NCI-H2227 (cell line): Measurements from ENCODE around the gene PACRG.

ENCODE experiments used
- DNase-seq: peaks from one replicate; lab custom pipeline; 2025; ENCODE audit not compliant: unreplicated experiment; lab: John Stamatoyannopoulos, UW

The PACRG gene

DNA sequence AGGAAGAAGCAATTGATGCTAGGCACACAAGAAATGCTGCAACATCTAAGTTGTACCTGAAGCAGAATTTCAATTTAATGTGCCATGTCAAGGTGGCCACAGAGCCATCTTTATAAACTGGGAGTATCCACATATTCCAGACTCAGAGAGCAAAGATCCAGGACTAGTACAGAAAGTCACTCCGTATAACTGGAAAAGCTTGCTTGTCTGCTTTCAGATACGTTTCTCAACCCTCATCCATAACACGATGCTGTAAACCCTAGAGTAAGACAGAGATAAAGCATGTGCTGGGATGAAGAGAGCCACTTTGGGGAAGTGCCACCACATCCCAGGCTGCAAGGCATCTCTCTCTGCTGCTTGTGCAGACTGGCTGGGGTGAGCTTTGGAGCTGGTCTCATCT is 134.7 kb downstream of the PACRG start:
- no peak for DNase-seq

DNA sequence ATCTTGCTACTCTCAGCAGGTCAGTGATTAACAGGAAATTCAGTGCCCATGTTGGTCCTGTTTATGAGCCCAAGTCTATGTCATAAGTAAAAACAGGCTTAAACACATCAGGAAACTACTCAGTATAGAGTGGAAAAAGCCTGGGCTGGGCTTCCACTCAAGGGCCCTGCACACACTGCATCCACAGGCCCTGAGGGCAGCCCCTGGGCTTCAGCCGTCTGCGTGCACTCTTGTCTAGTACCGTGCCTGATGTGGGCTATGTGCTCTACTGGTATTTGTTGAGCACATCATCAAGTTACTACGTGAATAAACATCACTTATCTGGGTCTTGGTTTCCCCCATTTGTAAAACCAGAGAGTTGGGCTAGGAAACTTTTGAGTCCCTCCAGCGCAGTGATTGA is 135.2 kb downstream of the PACRG start:
- no peak for DNase-seq

DNA sequence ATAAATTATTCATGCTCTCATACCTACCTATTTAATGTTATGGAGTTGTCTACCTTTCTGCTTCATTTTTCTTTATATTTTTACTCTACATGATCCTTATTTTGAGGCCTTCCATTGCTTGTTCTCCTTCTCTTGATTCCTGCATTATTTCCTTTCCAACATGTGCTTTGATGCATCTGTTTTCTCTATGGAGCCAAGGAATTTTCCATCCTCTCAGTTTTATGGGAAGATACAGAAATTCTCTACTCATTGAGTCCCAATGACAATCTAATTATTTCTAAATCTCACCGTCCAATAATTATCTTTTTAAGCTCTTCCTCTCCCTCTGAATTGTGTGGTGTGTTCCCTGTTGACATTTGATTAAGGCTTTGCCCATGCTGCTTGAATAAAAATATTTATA is 136.0 kb downstream of the PACRG start:
- DNase-seq: no peak

DNA sequence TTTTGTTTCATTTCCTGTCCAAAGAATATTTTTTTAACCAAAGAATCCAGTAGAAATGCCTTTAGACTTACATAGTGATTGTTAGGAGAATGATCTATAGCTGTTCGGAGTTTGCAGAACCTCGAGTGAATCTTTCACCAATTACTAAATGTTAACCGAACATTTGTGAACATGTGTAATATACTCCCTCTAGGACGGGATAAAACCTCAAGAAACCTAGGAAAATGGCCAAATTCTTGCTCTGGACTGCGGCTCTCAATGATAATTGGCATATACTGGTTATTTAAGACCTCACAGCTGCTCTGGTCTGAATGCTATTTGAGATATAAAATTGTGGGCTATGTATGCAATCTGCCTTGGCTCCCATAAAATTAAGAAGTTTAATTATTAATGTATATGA is 137.1 kb downstream of the PACRG start:
- no peak for DNase-seq

DNA sequence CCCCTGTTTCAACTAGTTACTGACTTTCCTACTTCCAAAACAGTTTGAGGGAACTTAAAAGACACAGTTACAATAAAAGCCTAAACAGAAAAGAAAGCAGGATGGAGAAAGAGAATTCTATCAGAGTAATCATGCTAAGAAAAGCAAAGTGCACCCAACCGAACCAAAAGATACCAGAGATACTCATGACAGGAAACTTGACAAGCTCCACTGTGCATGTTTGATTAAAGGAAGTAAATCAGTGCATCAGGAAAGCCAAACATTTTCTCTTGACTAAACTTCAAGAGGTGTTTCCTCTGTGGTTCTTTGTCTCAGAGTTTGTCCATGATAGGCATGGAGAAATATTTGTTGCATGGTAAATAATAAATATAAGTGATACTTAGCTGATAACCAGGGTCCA is 138.9 kb downstream of the PACRG start:
- no peak for DNase-seq

DNA sequence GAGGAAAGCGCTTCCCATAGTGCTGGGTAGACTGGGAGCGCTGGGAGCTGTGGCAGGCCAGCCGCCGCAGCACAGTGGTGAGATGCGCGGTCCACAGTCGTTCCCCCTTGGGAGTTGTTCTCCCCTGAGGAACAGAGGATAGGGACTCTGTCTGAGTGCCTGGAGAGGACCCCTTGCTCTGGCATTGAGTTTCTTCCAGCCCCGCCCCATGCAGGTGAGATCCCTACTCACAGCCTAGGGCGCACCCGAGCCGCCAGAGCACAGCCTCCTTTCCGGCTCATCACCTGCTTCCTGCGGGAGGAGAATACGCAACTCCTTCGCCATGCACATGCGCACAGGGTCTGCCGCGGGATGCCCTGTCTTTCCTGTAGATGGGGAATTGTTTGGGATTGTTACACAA is 140.6 kb downstream of the PACRG start:
- no peak for DNase-seq

DNA sequence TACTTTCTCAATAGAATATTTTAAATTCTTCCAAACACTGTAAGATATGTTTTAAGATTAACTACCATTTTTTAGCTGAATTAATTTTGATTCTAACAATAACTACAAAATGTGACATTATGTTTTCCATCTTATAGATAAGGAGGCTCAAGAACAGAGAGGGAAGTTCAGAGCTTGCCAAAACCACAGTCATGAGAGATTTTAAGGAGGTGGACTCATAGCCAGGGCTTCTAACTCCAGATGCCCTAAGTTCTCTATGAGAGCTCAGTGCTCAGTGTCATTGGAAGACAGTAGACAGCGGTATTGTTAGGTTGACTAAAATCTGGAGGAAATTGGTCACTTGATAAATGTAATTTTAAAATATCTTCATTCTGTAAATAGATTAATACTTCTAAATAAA is 144.2 kb downstream of the PACRG start:
- no peak for DNase-seq

DNA sequence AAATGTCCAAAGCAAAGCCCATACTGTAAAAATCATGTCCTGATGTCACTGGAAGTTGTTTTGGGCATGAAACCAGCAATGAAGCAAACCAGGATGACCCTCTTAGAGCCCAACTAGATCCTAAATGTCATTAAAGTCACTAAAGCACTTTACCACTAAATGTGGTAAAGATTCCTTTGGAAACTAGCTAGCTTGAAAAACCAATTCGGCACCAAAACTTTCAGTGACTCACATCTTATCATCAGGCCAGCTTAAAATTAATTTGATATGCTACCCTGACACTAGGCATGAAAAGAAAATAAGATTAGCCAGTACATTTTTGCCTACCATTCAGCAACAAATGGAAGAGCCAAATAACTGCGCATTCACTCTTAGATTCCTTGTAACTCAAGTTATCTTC is 145.8 kb downstream of the PACRG start:
- no peak for DNase-seq

DNA sequence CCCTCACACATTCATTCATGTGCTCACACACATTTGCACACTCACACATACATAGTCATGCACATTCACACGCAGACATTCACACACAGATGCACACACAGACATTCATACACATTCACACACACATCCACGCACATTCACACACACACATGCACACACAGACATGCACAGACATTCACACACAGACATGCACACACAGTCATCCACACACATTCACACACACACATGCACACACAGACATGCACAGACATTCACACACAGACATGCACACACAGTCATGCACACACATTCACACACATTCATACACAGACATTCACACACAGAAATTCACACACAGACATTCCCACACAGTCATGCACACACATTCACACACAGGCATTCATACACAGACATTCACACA is 147.3 kb downstream of the PACRG start:
- DNase-seq: no peak

DNA sequence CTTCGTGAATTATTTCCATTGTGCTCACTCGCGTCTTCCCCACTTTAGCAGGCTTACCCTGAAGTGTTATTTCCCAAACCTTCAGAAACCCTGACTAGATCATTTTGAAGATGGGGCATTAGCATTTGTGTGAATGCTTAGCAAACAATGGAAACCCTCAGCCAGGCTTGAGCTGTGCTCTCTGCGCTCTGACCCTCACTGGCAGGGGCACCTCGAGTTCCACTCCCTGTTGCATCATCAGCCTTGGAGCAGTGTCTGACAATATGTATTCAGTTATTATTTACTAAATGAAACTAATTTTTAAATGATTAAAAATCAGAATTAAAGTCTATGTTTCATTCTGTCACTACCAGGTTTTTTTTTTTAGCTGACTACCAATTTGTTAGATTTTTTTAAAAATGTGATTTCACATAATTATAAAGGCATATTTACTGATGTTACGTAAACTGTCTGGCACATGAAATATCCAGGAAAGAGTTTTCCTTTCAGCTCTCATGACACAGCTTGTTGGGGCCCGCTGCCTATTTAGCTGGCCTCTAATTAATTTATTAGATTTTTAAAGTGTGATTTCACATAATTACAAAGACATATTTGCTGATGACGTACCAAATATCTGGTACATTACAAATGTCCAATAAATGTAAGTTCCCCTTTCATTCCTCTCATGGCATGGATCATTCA is 155.2 kb downstream of the PACRG start:
- no peak for DNase-seq

DNA sequence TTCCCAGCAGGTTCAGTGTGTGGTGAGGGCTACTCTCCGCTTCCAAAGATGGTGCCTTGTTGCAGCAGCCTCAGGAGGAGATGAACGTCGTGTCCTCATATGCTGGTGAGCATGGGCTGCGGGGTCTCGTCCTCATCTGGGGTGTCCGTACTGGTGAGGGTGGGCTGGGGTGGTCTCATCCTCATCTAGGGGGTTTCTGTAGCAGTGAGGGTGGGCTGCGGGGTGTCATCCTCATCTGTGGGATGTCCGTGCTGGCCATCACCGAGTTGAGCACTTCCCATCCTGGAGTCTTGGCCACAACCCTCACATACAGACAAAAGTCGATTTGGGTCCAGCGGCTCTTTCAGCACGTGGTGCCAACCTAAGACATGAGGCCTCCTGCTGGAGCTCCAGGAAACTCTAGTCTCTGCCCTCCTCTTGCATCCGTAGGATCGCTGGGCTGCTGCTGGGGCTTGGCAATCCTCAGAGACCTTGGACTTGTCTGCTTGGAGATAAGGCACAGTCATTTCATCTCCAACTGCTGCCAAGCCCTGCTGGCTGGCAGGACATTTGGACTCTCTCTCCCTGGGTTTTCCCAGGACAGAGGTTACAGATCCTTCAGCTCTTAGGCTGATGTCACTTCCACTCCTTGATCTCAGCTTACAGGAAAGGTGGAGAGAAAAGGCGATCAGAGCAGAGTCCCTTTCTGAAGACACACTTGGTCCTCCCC is 160.4 kb downstream of the PACRG start:
- DNase-seq: no peak

DNA sequence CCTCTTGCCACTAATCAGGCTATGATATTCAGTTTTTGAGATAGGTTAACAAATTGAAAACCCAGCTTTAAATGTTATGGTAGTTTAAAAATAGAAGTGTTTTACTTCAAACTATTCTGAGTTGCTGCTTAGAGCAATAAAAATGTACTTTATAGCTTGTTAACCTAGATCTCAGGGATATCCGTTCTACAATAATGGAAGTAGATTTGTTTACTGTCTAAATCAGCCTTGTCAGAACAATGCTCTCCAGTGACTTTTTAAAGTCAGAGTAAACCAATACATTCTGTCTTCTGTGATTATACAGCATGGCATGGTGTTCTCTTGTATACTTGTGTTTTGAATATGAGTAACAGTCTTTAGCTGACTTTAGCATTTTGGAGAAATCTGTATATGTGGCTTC is 161.5 kb downstream of the PACRG start:
- no peak for DNase-seq

DNA sequence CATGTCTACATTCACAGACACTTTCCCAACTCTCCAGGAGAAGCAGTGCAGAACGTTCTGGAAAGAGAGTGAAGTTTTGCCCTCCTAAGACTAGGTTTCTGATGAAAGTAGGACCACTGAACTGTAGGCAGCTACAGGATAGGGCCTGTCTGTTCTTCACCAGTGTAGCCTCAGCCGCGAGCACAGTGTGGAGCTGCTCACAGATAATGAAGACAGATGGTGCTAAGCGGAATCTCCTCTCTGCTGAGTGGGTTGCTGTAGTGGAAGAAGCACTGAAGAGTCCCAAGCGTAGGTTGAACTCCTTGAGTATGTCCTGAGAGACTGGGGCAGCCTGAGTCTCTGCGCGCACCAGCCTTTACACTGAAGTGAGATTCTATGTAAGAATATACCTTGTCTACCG is 170.2 kb downstream of the PACRG start:
- DNase-seq: no peak

DNA sequence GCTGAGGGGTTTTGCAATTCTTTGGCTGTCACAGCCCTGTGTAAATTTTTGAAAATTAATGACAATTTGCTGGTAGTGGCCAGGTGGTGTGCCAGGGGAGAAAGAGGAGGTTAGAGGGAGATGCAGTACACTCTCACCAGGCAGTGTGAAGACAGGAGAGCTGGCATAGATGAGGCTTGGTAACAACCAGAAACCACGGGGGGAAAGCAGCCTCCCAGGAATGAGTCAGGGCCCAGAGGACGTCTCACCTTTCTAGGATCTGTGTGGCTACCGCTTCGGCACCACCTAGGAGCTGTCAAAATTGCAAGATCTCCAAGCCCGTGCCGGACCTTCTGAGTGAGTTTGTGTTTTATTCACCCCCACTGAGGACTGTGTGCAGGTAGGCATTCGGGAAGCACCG is 171.4 kb downstream of the PACRG start:
- no peak for DNase-seq

DNA sequence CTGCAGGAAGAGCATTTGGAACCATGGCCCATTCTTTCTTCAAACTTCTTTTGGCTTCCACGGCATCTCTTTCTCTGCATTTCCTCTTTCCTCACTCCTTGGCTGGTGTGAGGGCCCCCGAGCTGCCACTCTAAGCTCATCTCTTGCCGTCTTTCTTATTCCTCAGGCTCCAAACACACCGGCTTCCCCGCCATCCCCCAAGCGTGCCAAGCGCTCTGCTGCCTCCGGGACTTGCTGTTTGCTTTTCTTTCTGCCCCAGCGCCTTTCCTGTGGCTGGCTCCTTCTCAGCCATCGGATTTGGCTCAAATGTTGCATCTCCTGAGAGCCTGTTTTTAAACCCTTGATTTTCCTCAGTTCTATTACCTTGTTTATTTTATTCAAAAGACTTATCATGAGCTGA is 172.7 kb downstream of the PACRG start:
- no peak for DNase-seq

DNA sequence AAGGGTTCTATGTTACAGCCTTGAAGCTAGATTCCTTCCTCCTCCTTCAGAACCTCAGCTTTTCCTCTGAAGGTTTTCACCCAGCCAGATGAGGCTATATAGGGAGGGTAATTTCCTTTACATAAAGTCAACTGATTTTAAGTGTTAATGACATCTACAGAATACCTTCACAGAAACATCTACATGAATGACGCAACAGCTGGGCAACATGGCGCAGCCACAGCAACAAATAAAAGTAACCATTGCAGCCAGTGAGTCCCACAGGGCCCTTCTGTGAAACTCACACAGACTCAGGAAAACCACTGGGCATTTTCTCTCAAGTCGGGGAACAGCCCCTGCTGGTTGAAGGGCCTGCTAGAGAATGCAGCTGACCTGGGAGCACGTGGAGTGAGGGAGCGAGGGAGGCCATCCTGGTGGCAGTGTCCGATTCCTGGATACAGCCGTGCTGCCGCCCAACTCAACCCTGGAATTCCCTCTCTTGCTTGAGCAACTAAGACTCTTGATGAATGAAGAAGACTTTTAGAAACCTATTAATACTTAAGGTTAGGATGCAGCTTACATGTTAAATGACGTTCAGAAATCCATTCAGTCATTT is 176.4 kb downstream of the PACRG start:
- DNase-seq: no peak

DNA sequence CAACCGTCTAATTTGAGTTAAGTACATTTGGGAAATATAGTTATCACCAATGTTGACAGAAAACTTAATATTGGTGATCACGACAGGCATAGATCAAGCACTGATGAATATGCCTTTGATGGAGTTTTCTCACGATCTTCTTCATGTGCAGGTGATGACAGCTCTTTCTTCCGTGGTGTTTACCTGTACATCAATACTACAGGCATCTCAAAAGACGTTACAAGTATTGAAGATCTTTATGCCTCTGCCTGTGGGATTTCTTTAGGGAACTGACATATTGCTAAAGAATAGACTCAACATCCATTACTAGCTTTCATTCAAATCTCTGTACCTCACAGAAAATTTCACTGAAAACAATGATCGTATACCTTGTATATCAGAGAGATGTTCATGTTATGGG is 178.7 kb downstream of the PACRG start:
- DNase-seq: no peak

DNA sequence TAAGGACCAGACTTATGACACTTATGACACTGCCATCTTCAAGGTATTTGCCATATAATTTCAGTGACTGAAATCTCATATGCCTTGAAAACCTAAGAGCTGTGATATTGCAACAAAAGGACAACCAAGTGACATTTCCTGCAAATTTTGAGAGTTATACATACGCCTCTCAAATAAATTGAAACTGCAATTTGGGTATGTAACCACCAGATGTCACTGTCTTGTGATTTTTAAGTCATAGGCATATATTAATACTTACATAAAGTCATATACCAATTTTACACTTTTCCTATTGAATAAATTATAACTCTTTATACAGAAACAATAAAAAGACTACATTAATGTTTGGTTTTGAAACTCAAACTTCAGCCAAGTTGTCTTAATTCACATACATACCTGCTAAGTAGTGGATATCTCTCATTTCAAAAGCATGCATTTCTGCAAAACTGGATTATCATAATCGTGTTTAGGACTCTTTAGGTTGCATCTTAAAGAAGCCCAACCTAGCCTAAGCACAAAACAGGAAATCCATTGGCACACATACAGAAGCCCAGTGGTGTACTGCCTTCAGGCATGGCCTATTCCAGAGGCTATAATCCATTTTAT is 180.2 kb downstream of the PACRG start:
- DNase-seq: no peak

DNA sequence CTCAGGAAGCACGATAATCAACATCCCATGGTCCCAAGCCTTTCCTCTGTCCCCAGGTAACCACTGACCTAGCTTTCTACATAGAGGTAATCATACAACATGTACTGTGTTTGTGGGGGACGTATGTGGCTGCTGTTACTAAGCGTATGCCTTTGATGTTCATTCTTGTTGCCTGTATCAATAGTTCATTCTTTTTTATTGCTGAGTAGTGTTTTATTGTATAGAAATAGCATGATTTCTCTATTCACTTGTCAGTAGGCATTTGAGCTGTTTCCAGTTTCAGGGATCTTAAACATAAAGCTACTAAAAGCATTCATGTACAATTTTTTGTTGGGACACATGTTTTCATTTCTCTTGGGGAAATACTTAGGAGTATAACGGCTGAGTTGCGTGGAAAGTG is 185.4 kb downstream of the PACRG start:
- DNase-seq: no peak

DNA sequence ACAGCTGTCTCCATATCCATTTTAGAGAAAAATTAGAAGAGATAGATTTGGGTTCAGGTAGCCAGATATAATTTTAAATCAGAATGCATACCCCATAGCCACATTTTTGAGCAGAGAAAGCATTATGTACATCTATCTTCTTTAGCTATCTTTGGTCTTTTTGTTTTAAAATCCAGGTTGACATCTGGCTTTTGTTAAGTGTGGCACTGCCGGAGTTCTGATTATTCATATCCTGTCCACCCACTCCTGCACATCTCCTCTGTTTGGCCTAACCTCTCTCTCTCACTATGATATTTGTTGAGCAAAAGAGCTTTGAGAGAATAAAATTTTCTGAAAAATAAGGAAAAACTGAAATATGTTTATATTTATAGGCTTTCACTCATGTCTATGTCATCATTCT is 189.7 kb downstream of the PACRG start:
- DNase-seq: no peak

DNA sequence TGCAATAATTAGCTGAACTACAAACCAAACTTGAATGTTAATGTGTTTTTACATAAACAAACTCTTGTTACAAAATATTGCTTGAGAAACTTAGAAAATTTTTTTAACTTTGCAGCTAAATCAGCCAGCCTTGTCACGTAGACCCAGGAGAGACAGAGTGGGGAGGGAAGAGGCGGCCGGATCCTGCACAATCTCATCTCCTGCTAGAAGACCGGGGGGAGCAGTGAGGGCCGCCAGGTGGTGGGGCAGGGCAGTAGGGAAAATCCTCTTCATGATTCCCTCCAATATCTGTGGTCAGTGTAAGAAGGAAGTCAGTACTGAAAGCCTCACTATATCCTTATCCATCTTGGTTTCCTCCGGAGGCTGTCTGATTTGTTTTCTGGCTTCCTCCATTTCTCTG is 193.3 kb downstream of the PACRG start:
- no peak for DNase-seq

DNA sequence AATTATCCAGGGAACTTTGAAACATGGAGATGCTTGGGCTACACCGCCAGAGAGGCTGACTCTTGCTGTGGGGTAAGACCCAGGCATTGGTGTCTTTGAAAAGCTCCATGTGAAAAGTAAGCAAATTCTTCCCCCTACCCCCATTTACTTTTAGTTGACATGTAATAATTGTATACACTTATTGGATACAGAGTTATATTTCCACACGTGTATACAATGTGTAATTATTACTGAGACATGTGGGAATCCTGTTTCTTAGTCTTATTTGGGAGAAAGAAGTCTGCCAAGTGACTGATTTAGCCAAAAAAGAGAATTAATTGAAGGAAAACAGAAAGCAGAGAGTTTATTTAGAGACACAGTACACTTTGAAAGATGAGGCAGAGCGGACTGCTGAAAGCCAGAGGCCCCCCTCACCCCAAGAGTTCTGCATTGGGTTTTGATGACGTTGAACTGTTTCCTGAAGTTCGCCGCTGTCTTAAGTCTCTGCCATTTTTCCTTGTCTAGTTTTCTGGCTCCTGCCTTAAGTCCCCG is 193.8 kb downstream of the PACRG start:
- DNase-seq: no peak
